ENCODE measurements around the gene SLX9. TPM values are rescaled to one million over a fixed set of nuclear protein-coding genes. Genes with fewer than 3 reads are reported as not detected.

Gene SLX9
- total RNA-seq, 1 donor from 2014 or later = 33.3 TPM

DNA sequence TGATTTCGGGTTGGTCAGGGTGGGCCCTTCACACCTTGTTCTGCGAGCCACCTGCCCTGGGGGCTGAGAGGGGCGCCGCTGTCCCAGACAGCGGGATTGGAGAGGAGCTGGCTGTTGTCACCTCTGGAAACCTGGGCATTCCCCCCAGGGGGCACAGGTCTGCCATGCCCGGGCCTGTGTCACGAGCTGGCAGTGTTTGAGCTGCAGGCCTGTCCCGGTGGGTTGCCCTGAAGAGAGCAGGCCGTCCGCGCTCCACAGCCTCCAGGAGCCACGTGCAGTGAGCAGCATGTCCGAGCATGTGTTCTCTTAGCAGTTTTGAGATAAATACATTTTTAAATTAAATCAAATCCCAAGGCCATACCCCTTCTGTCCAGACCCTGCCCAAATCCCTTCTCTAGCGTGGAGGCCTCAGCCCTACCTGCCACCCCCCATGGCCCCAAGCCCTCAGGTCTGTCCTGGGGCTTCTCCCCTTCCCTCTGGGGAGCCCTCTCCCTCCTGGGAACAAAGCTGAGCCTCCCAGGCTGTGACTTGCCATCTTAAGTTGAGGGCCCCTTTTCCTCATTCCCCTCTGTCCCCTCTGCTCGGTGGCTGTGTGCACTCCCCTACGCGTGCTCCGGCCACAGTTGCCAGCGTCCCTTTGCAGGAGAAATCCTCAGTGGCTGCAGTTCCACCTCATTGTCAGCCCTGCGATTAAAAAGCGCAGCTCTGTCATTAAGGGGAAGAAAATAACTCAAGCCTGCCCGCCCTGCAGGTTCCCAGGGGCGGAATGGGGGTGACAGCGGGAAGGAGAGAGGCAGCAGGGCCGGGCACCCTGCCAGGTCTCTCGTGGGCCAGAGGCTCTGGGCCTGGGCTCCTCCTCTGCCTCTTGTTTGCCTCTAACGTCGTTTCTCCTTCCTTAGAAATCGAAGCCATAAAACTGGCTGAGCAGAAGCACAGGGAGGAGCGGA, 26.6 kb downstream of the SLX9 start:
- Mint-ChIP-seq H3K4me1 (ENCODE audit: unreplicated experiment) (peaks cover 24% of the 10 kb centered on the region), H3K36me3 (peaks cover 37% of the 10 kb centered on the region), H3K27ac (no peak overlapping the region)

GRCh38 chr21:44967082-44968047, 27.5 kb downstream of the SLX9 start:
- Mint-ChIP-seq H3K4me3 (no peak overlapping the region), H3K9me3 (no peaks in the 10 kb centered on the region), H3K36me3 (peaks cover 34% of the 10 kb centered on the region), H3K27ac (no peak overlapping the region), H3K4me1 (ENCODE audit: unreplicated experiment) (peaks cover 21% of the 10 kb centered on the region), H3K27me3 (no peaks in the 10 kb centered on the region)
- TF ChIP-seq, protein P1, sequence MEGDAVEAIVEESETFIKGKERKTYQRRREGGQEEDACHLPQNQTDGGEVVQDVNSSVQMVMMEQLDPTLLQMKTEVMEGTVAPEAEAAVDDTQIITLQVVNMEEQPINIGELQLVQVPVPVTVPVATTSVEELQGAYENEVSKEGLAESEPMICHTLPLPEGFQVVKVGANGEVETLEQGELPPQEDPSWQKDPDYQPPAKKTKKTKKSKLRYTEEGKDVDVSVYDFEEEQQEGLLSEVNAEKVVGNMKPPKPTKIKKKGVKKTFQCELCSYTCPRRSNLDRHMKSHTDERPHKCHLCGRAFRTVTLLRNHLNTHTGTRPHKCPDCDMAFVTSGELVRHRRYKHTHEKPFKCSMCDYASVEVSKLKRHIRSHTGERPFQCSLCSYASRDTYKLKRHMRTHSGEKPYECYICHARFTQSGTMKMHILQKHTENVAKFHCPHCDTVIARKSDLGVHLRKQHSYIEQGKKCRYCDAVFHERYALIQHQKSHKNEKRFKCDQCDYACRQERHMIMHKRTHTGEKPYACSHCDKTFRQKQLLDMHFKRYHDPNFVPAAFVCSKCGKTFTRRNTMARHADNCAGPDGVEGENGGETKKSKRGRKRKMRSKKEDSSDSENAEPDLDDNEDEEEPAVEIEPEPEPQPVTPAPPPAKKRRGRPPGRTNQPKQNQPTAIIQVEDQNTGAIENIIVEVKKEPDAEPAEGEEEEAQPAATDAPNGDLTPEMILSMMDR (conservative IDR thresholded peaks at IDR 0.05) = no peak
- no peak for DNase-seq (ENCODE audit: extremely low spot score, unreplicated experiment)

More for the DNA sequence above, 26.6 kb downstream of the SLX9 start:
- DNase-seq (ENCODE audit: extremely low spot score, unreplicated experiment) = no peak
- TF ChIP-seq, protein P1 (conservative IDR thresholded peaks at IDR 0.05) = no peak
- no peaks in the 10 kb centered on the region for H3K27me3 Mint-ChIP-seq
- no peak overlapping the region for H3K4me3 Mint-ChIP-seq
- H3K9me3 Mint-ChIP-seq = no peaks in the 10 kb centered on the region

DNA sequence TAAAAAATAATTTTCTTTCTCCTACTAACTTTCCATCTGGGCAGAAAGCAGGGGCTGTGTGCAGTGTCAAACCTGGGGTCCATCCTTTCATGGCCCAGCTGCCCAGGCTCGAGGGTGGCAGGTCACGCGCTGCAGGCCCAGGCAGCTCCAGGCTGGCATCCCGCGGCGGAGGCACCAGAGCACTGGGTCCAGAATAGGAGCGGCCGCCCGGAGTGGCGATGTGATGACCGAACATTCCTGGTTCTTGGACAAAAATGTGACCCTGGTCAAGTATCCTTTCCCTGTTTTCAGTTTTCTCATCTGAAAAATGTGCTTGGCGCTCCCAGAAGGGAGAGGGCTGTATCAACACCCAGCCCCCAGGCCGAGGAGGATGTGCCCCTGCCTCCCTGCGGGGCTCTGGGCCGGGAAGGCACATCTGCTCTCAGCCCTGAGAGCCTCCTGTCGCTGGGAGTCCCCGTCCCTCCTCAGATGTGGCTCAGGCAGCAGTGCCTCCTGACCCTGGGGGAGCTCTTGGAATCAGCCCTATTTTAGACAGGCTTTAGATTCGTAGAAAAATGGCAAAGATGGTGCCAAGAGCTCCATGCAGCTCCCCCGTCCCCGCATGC, 29.3 kb downstream of the SLX9 start:
- DNase-seq (ENCODE audit: extremely low spot score, unreplicated experiment) = no peak
- peaks cover 18% of the 10 kb centered on the region for H3K4me1 Mint-ChIP-seq (ENCODE audit: unreplicated experiment)
- H3K36me3 Mint-ChIP-seq = peaks cover 26% of the 10 kb centered on the region
- no peaks in the 10 kb centered on the region for H3K9me3 Mint-ChIP-seq
- peak overlapping the region; percentile 31 for H3K27ac Mint-ChIP-seq
- TF ChIP-seq, protein P1 (conservative IDR thresholded peaks at IDR 0.05) = no peak
- H3K27me3 Mint-ChIP-seq = no peaks in the 10 kb centered on the region
- no peak overlapping the region for H3K4me3 Mint-ChIP-seq

DNA sequence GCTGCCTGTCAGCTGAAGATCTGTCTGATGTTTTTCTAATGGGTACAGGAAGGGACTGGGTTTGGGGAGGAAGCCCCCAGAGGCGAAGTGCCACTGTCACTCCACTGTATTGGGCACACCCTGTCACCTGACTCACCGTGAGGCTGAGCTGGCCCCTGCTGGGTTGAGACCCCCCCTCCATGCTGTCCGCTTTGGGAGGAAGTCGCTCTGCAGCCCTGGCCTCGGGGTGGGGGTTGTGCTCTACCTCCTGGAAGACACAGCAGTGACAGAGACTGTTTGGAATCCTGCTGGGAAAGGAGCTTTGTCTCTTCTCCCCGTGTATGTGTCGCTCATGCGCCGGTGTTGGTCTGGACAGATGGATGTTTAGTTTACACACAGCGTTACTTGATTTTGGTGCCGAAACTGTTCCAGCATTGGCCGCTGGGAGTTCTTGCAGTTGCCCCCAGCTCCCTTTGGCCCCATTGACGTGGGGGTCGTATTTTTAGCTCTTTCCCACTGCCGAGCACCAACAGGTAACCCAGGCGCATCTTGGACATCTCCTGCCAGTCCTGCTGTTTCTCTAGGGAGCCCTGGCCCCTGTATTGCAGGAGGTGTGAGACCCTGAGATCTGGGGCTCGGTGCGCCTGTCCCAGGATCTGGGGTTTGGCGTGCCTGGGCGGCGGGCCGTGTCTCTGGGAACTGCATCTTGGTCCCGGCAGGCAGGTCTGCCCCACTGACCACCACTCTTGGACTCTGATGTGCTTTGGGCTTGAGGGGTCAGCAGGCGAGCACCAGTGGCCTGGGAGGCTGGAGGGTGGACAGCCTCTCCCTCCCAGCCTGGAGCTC, 30.3 kb downstream of the SLX9 start:
- H3K4me3 Mint-ChIP-seq = no peak overlapping the region
- no peak for DNase-seq (ENCODE audit: extremely low spot score, unreplicated experiment)
- H3K36me3 Mint-ChIP-seq = peaks cover 17% of the 10 kb centered on the region
- H3K4me1 Mint-ChIP-seq (ENCODE audit: unreplicated experiment) = peaks cover 13% of the 10 kb centered on the region
- no peaks in the 10 kb centered on the region for H3K27me3 Mint-ChIP-seq
- H3K9me3 Mint-ChIP-seq = no peaks in the 10 kb centered on the region
- peak overlapping the region; percentile 31 for H3K27ac Mint-ChIP-seq
- TF ChIP-seq, protein P1 (conservative IDR thresholded peaks at IDR 0.05) = no peak

Measured in type B pancreatic cell (in vitro differentiated cells).